IMR-90 (cell line): ENCODE measurements around the gene CALN1. TPM values are rescaled to one million over a fixed set of nuclear protein-coding genes. Genes with fewer than 3 reads are reported as not detected.

Source experiments
- ATAC-seq: fragments of 200-7000 bp; cut with Tn5 transposase; 2 replicates; pipeline ENCODE4 v1.9.1; 2020; ENCODE audit warnings: low read depth, mild to moderate bottlenecking, moderate library complexity
- BruUV-seq: library from RNA; stranded (reverse); fragments of 400-500 nt; replicated peaks from 2 replicates; lab custom pipeline; 2021; lab: Mats Ljungman, UMichigan
- CTCF ChIA-PET: fragments of 300-600 bp; formaldehyde crosslinking; extraction: SDS; loops from one replicate; lab custom pipeline; 2021; ENCODE audit warnings: antibody characterized with exemption; lab: Yijun Ruan, JAX
- POLR2A ChIA-PET: fragments of 300-600 bp; sonication (Branson Sonifier 250); formaldehyde crosslinking; loops from one replicate; lab custom pipeline; 2022; ENCODE audit warnings: antibody characterized with exemption; ENCODE audit not compliant: unreplicated experiment; lab: Charles Lee
- DNase-seq: peaks from one replicate; pipeline ENCODE4 v3.0.0; 2013
- H2AFZ ChIP-seq: replicated peaks from 2 replicates; pipeline ENCODE3; 2013; ENCODE audit warnings: low read length, mild to moderate bottlenecking; ENCODE audit not compliant: poor library complexity
- H2AK5ac ChIP-seq: 2 replicates; pipeline ENCODE4 v1.6.1; 2013; ENCODE audit warnings: low read depth, low read length, inconsistent platforms
- H2AK9ac ChIP-seq: replicated peaks from 2 replicates; pipeline ENCODE3; 2013; ENCODE audit warnings: mild to moderate bottlenecking, low read depth, low read length, moderate library complexity; ENCODE audit not compliant: poor library complexity
- H2BK120ac ChIP-seq: 2 replicates; pipeline ENCODE4 v1.6.1; 2013; ENCODE audit warnings: low read depth, low read length, inconsistent platforms
- H2BK15ac ChIP-seq: 3 replicates; pipeline ENCODE4 v1.6.1; 2013; ENCODE audit warnings: low read depth, low read length, inconsistent platforms
- H2BK20ac ChIP-seq: 2 replicates; pipeline ENCODE4 v1.6.1; 2013; ENCODE audit warnings: low read depth, mild to moderate bottlenecking, inconsistent platforms, low read length, moderate library complexity
- H2BK5ac ChIP-seq: 2 replicates; pipeline ENCODE4 v1.6.1; 2013; ENCODE audit warnings: mild to moderate bottlenecking, low read depth, low read length, inconsistent platforms; ENCODE audit not compliant: poor library complexity, severe bottlenecking
- H3K14ac ChIP-seq: replicated peaks from 2 replicates; pipeline ENCODE4 v1.6.1; 2013; ENCODE audit warnings: low read depth, low read length, inconsistent platforms
- H3K18ac ChIP-seq: 2 replicates; pipeline ENCODE4 v1.6.1; 2013; ENCODE audit warnings: low read depth, low read length, control low read depth
- H3K23ac ChIP-seq: 2 replicates; pipeline ENCODE4 v1.6.1; 2013; ENCODE audit warnings: low read depth, low read length, inconsistent platforms
- H3K27ac ChIP-seq: 2 replicates; pipeline ENCODE4 v1.5.1; 2013; ENCODE audit warnings: mild to moderate bottlenecking, control low read depth, low read length; ENCODE audit not compliant: insufficient read depth
- H3K27me3 ChIP-seq: 2 replicates; pipeline ENCODE4 v1.6.1; 2013; ENCODE audit warnings: low read length; ENCODE audit not compliant: control insufficient read depth, insufficient read depth
- H3K36me3 ChIP-seq: 2 replicates; pipeline ENCODE4 v1.6.1; 2013; ENCODE audit warnings: low read length, mixed read lengths; ENCODE audit not compliant: control insufficient read depth, insufficient read depth
- H3K4ac ChIP-seq: 2 replicates; pipeline ENCODE4 v1.6.1; 2013; ENCODE audit warnings: low read depth, low read length, inconsistent platforms
- H3K4me1 ChIP-seq: 2 replicates; pipeline ENCODE4 v1.6.1; 2013; ENCODE audit warnings: low read length, mixed read lengths; ENCODE audit not compliant: control insufficient read depth, insufficient read depth
- H3K4me2 ChIP-seq: 2 replicates; pipeline ENCODE4 v1.6.1; 2013; ENCODE audit warnings: low read depth, mild to moderate bottlenecking, control low read depth, low read length, moderate library complexity
- H3K4me3 ChIP-seq: 2 replicates; pipeline ENCODE4 v1.5.1; 2013; ENCODE audit warnings: low read depth, mild to moderate bottlenecking, control low read depth, low read length, moderate library complexity; ENCODE audit not compliant: insufficient read depth
- H3K56ac ChIP-seq: 2 replicates; pipeline ENCODE4 v1.6.1; 2013; ENCODE audit warnings: low read length, inconsistent platforms; ENCODE audit not compliant: insufficient read depth; ENCODE audit errors: extremely low read depth
- H3K79me1 ChIP-seq, 2 experiments: 2 replicates each; pipeline ENCODE4 v1.6.1; 2013; ENCODE audit warnings: low read length in 2 of 2, inconsistent platforms in 1 of 2, low read depth in 1 of 2
- H3K9ac ChIP-seq: 2 replicates; pipeline ENCODE4 v1.6.1; 2013; ENCODE audit warnings: low read depth, low read length, control low read depth
- H3K9me1 ChIP-seq: 2 replicates; pipeline ENCODE4 v1.6.1; 2013; ENCODE audit warnings: low read length, inconsistent platforms; ENCODE audit not compliant: insufficient read depth
- H3K9me3 ChIP-seq: 2 replicates; pipeline ENCODE4 v1.6.1; 2013; ENCODE audit warnings: low read length; ENCODE audit not compliant: control insufficient read depth, insufficient read depth
- H4K20me1 ChIP-seq: 2 replicates; pipeline ENCODE4 v1.6.1; 2013; ENCODE audit warnings: low read length, inconsistent platforms; ENCODE audit not compliant: insufficient read depth
- H4K5ac ChIP-seq: 2 replicates; pipeline ENCODE4 v1.6.1; 2013; ENCODE audit warnings: mild to moderate bottlenecking, low read depth, low read length, control low read depth
- H4K8ac ChIP-seq, 2 experiments: 2 replicates each; pipeline ENCODE4 v1.6.1; 2013; ENCODE audit warnings: low read depth in 2 of 2, low read length in 2 of 2, control low read depth in 1 of 2, inconsistent platforms in 1 of 2
- H4K91ac ChIP-seq: 2 replicates; pipeline ENCODE4 v1.6.1; 2013; ENCODE audit warnings: low read depth, low read length, inconsistent platforms; ENCODE audit not compliant: insufficient read depth
- BHLHE40 ChIP-seq: fragments of 150-350 bp; IDR thresholded peaks from 2 replicates; pipeline ENCODE4 v1.6.1; 2016; ENCODE audit warnings: mild to moderate bottlenecking, low read depth, low read length
- CEBPB ChIP-seq: IDR thresholded peaks from 2 replicates; pipeline ENCODE4 v1.6.1; 2012; ENCODE audit warnings: low read depth, low read length, improper control_type of control experiment
- CHD1 ChIP-seq: IDR thresholded peaks from 2 replicates; pipeline ENCODE4 v1.6.1; 2012; ENCODE audit warnings: low read depth, low read length, improper control_type of control experiment
- FOS ChIP-seq: fragments of 150-350 bp; IDR thresholded peaks from 2 replicates; pipeline ENCODE4 v1.6.1; 2016; ENCODE audit warnings: low read depth, low read length
- MAFK ChIP-seq: IDR thresholded peaks from 2 replicates; pipeline ENCODE4 v1.6.1; 2012; ENCODE audit warnings: low read depth, low read length, improper control_type of control experiment
- MAZ ChIP-seq: IDR thresholded peaks from 2 replicates; pipeline ENCODE4 v1.6.1; 2012; ENCODE audit warnings: low read depth, mild to moderate bottlenecking, low read length, improper control_type of control experiment, moderate library complexity, borderline replicate concordance
- MXI1 ChIP-seq: IDR thresholded peaks from 2 replicates; pipeline ENCODE4 v1.6.1; 2012; ENCODE audit warnings: low read depth, mild to moderate bottlenecking, low read length, moderate library complexity, borderline replicate concordance
- NFE2L2 ChIP-seq: fragments of 150-350 bp; IDR thresholded peaks from 2 replicates; pipeline ENCODE4 v1.6.1; 2016; ENCODE audit warnings: low read depth, mild to moderate bottlenecking, low read length
- POLR2A ChIP-seq: IDR thresholded peaks from 2 replicates; pipeline ENCODE4 v1.6.1; 2012; ENCODE audit warnings: mild to moderate bottlenecking, low read depth, low read length
- RAD21 ChIP-seq: IDR thresholded peaks from 2 replicates; pipeline ENCODE4 v1.6.1; 2012; ENCODE audit warnings: low read length, improper control_type of control experiment
- RCOR1 ChIP-seq: IDR thresholded peaks from 2 replicates; pipeline ENCODE4 v1.6.1; 2012; ENCODE audit warnings: mild to moderate bottlenecking, low read length, improper control_type of control experiment; ENCODE audit not compliant: insufficient replicate concordance
- RFX5 ChIP-seq: IDR thresholded peaks from 2 replicates; pipeline ENCODE4 v1.8.0; 2012; ENCODE audit warnings: low read depth, mild to moderate bottlenecking, low read length, moderate library complexity
- SMC3 ChIP-seq: fragments of 150-350 bp; IDR thresholded peaks from 2 replicates; pipeline ENCODE4 v1.6.1; 2016; ENCODE audit warnings: low read depth, mild to moderate bottlenecking, antibody characterized with exemption, low read length, moderate library complexity
- USF2 ChIP-seq: fragments of 150-350 bp; IDR thresholded peaks from 2 replicates; pipeline ENCODE4 v1.6.1; 2017; ENCODE audit warnings: mild to moderate bottlenecking, antibody characterized with exemption, low read length, low read depth
- WGBS, 2 experiments: methylation state at CpG; one replicate each; pipeline versions ENCODE4 v1.1.5 to v1.1.7; 2013; ENCODE audit warnings: missing lambda C conversion rate in 2 of 2; ENCODE audit not compliant: insufficient read length in 1 of 2; ENCODE audit errors: extremely low coverage in 2 of 2; 5-methylcytosine and 5-hydroxymethylcytosine counted together
- dilution Hi-C: fragments of 300-500 bp; cut with HindIII; formaldehyde crosslinking; loops from one replicate; pipeline ENCODE4 v1.14.3; 2018; ENCODE audit warnings: low sequenced_read_pairs; ENCODE audit not compliant: unreplicated experiment
- in situ Hi-C: fragments of 300-500 bp; cut with MboI; formaldehyde crosslinking; loops from 3 replicates; pipeline ENCODE4 v1.14.3; 2019; ENCODE audit warnings: low sequenced_read_pairs, inconsistent platforms, mixed read lengths
- intact Hi-C: fragments of 100-400 bp; cut with micrococcal nuclease; formaldehyde crosslinking; loops from 2 replicates; pipeline ENCODE4 v1.10.0; 2022
- polyA plus RNA-seq, 3 experiments: library from polyadenylated mRNA; depleted of rRNA; stranded (reverse); fragments of >200 nt; gene quantifications; 2 replicates each; pipeline ENCODE4 v1.2.3, GENCODE V29; 2012; ENCODE audit warnings: low replicate concordance in 1 of 3
- total RNA-seq: library from RNA; depleted of rRNA; stranded (reverse); fragments of >200 nt; gene quantifications from 2 replicates; pipeline ENCODE4 v1.2.3, GENCODE V29; 2012
- TF ChIP-seq, protein P1 (sequence below): fragments of 150-350 bp; IDR thresholded peaks from 2 replicates; pipeline ENCODE4 v1.6.1; 2016; ENCODE audit warnings: low read depth, mild to moderate bottlenecking, low read length, moderate library complexity, borderline replicate concordance

Gene CALN1
- total and polyA plus RNA-seq, 2 of the 4 experiments (the other 2 are of a cell fraction) = not detected

- H3K23ac ChIP-seq = no peak overlapping the region
- dilution Hi-C loops (no loop called here), intact Hi-C loops (no loop called here), in situ Hi-C loops (no loop called here)
- H2BK20ac ChIP-seq = no peak overlapping the region
- H3K9ac ChIP-seq = no peak overlapping the region
- no peak overlapping the region for H4K5ac ChIP-seq
- no peak overlapping the region for H3K4me2 ChIP-seq
- no CpG with 5 or more reads among the region's 2 CpGs for WGBS, 2 experiments
- no TSS peak for BruUV-seq
- H3K4ac ChIP-seq = no peak overlapping the region
- H4K8ac ChIP-seq = no peak overlapping the region
- H2AK5ac ChIP-seq = no peak overlapping the region
- CTCF ChIA-PET = no interaction called here
- H2BK5ac ChIP-seq = no peak overlapping the region
- no peak overlapping the region for H3K27ac ChIP-seq
- H3K4me1 ChIP-seq = no peaks in the 10 kb centered on the region
- no peaks in the 10 kb centered on the region for H3K27me3 ChIP-seq
- H3K9me1 ChIP-seq = no peaks in the 10 kb centered on the region
- H3K79me1 ChIP-seq = no peaks in the 10 kb centered on the region
- no peak for TF ChIP-seq RCOR1
- TF ChIP-seq CHD1 = no peak
- no peak for TF ChIP-seq RAD21
- TF ChIP-seq FOS = no peak
- TF ChIP-seq NFE2L2 = no peak
- TF ChIP-seq CEBPB = no peak
- no peak for TF ChIP-seq USF2
- TF ChIP-seq RFX5 = no peak
- TF ChIP-seq BHLHE40 = no peak
- TF ChIP-seq, protein P1, sequence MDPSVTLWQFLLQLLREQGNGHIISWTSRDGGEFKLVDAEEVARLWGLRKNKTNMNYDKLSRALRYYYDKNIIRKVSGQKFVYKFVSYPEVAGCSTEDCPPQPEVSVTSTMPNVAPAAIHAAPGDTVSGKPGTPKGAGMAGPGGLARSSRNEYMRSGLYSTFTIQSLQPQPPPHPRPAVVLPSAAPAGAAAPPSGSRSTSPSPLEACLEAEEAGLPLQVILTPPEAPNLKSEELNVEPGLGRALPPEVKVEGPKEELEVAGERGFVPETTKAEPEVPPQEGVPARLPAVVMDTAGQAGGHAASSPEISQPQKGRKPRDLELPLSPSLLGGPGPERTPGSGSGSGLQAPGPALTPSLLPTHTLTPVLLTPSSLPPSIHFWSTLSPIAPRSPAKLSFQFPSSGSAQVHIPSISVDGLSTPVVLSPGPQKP = no peak
- TF ChIP-seq POLR2A = no peak
- no peak for TF ChIP-seq MAFK
- TF ChIP-seq MXI1 = no peak
- TF ChIP-seq MAZ = no peak
- no peak for TF ChIP-seq SMC3
- H2BK15ac ChIP-seq = no peak overlapping the region
- no peak overlapping the region for H2AFZ ChIP-seq
- H2BK120ac ChIP-seq = no peak overlapping the region
- H3K18ac ChIP-seq = no peak overlapping the region
- peaks cover 19% of the 10 kb centered on the region for H3K9me3 ChIP-seq
- no peak overlapping the region for H2AK9ac ChIP-seq
- ATAC-seq (no peak), DNase-seq (no peak)
- no peak overlapping the region for H4K91ac ChIP-seq
- H3K36me3 ChIP-seq = no peaks in the 10 kb centered on the region
- no peak overlapping the region for H3K14ac ChIP-seq
- H4K20me1 ChIP-seq = no peaks in the 10 kb centered on the region
- H3K4me3 ChIP-seq = no peak overlapping the region
- POLR2A ChIA-PET = no interaction called here
- no peak overlapping the region for H3K56ac ChIP-seq
These were observed 392.7 kb downstream of the CALN1 start for GRCh38 chr7:72019436-72019835.
